Esophagus (tissue), 2 donors: Measurements from ENCODE around the gene MYLK4. TPM values are rescaled to one million over a fixed set of nuclear protein-coding genes. Genes with fewer than 3 reads are reported as not detected.

Experiments used
- H3K27ac ChIP-seq, 2 donors: one replicate each; pipeline ENCODE4 v1.5.1; 2013; ENCODE audit warnings: low read depth in 2 of 2, mild to moderate bottlenecking in 2 of 2, inconsistent platforms in 1 of 2, low read length in 1 of 2, moderate library complexity in 1 of 2
- H3K27me3 ChIP-seq, 2 donors: one replicate each; pipeline ENCODE4 v1.6.1; 2013; ENCODE audit warnings: low read length in 2 of 2, control low read depth in 1 of 2, mild to moderate bottlenecking in 1 of 2; ENCODE audit not compliant: insufficient read depth in 2 of 2, control insufficient read depth in 1 of 2
- H3K36me3 ChIP-seq, 2 donors: one replicate each; pipeline ENCODE4 v1.6.1; 2013; ENCODE audit warnings: low read length in 1 of 2; ENCODE audit not compliant: control insufficient read depth in 2 of 2, insufficient read depth in 2 of 2
- H3K4me1 ChIP-seq, 2 donors: one replicate each; pipeline ENCODE4 v1.6.1; 2013; ENCODE audit warnings: low read length in 1 of 2; ENCODE audit not compliant: control insufficient read depth in 2 of 2, insufficient read depth in 2 of 2
- H3K4me3 ChIP-seq, 2 donors: one replicate each; pipeline ENCODE4 v1.5.1; 2013; ENCODE audit warnings: low read length in 2 of 2, mild to moderate bottlenecking in 2 of 2, low read depth in 1 of 2, moderate library complexity in 1 of 2
- H3K9me3 ChIP-seq, 2 donors: one replicate each; pipeline ENCODE4 v1.6.1; 2013; ENCODE audit warnings: mild to moderate bottlenecking in 2 of 2, low read depth in 1 of 2, low read length in 1 of 2, moderate library complexity in 1 of 2; ENCODE audit not compliant: control insufficient read depth in 2 of 2, insufficient read depth in 1 of 2
- WGBS, 2 donors: extraction: QIAGEN DNeasy Blood & Tissue Kit; methylation state at CpG; one replicate each; pipeline ENCODE4 v1.1.7; 2013; 5-methylcytosine and 5-hydroxymethylcytosine counted together
- polyA plus RNA-seq, 2 donors: library from polyadenylated mRNA; stranded (reverse); fragments of 200-250 nt; gene quantifications; one replicate each; pipeline ENCODE4 v1.2.3, GENCODE V29; 2013
- donor health status: healthy with polysubstance abuse.
- donor health status: Bipolar disorder and iron deficiency.

MYLK4 gene
- polyA plus RNA-seq: under 1 TPM; 0.59 to 0.75 TPM

DNA sequence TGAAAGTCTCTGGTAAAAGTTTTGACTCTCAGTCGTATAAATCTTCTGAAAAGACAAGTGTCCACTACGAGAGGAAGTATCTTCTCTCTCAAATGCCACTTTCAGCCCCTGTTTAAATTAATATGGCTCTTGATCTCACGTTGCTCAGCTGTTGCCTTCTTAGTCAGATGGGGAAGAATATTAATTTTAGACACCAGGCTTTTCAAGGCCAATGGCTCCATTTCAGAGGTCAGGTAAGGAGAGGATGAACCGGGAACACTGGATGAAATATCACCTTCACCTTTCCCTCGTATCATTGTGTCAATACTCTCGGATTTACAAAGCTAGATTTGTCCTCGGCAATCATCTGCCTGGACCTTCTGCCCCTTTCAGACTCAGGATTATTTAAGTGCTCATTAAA is at the start of gene MYLK4:
MYLK4 (minus strand) TSS at position 91 of the 400 bp plus-strand sequence. CDS start 1,628 bp downstream, outside the sequence.
- no peak within 1 kb of the TSS for H3K4me3 ChIP-seq
- no peak within 1 kb of the TSS for H3K27ac ChIP-seq
- H3K36me3 ChIP-seq: no peaks in the 10 kb centered on the region
- no peaks in the 10 kb centered on the region for H3K27me3 ChIP-seq
- H3K4me1 ChIP-seq: no peaks in the 10 kb centered on the region
- 79 to 86% methylated on average over 7 of the region's 7 CpGs for WGBS, 2 donors
- no peaks in the 10 kb centered on the region for H3K9me3 ChIP-seq

DNA sequence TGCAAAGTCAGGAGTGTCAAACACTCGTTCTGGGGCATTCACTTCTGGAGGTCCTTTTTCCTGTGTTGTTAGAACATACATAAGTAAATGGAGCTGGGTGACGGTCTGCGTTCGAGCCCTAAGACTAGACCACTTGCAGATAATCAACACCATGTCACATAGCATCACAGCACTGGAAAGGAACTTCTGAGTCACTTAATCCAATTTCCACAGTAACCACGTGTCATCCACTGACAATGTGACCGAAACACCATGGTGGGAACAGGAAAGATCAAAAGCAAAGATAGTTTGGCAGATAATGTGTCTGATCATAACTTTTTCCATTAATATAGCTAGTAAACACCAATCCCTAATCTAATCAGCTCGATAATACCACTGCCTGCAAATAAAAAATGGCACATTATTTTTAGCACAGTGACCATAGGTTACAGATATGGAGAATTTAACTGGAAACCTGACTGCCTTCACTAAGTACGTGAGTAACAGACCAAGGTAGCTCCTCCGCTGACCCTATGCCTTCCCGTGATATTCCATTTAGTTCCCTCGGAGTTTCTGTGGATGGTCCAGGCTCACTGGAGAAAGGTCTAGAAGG is 49.3 kb upstream of the MYLK4 start:
- H3K27ac ChIP-seq: no peak overlapping the region
- 72 to 80% methylated on average over 11 of the region's 11 CpGs for WGBS, 2 donors
- no peaks in the 10 kb centered on the region for H3K36me3 ChIP-seq
- H3K9me3 ChIP-seq: no peaks in the 10 kb centered on the region
- no peaks in the 10 kb centered on the region for H3K27me3 ChIP-seq
- H3K4me1 ChIP-seq: peaks cover 5% of the 10 kb centered on the region in 2 donors
- no peak overlapping the region for H3K4me3 ChIP-seq

DNA sequence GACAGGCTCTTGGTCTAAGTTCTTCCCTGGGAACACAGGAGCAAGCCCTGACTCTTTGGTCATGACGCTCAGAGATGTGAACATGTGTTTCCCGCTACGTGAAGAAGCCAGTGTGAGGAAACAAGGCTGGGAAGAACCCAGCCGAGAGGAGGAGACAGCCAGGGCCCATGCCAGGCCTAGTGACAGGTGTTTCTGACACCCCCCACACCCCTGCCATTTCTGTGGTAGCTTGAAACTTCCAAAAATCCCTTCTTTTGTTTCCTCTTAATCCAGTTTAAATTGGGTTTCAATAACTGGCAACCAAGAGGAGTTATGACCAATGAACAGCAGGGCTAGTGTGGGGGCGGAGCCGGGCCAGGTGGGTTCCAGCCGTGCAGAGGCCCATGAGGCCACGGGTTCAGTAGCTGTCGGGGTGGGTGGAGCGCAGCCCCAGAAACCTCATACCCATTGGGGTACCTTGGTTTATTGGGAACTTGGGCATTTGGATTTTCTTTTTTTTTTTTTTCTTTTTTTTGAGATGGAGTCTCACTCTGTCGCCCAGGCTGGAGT is 47.9 kb upstream of the MYLK4 start:
- Histone ChIP-seq H3K4me3 (no peak overlapping the region), H3K36me3 (no peaks in the 10 kb centered on the region), H3K4me1 (peaks cover 5% of the 10 kb centered on the region in 2 donors), H3K27me3 (no peaks in the 10 kb centered on the region), H3K9me3 (no peaks in the 10 kb centered on the region), H3K27ac (peak overlapping the region in 1 of 2 donors; percentile 82)
- 78 to 81% methylated on average over 11 of the region's 11 CpGs for WGBS, 2 donors

DNA sequence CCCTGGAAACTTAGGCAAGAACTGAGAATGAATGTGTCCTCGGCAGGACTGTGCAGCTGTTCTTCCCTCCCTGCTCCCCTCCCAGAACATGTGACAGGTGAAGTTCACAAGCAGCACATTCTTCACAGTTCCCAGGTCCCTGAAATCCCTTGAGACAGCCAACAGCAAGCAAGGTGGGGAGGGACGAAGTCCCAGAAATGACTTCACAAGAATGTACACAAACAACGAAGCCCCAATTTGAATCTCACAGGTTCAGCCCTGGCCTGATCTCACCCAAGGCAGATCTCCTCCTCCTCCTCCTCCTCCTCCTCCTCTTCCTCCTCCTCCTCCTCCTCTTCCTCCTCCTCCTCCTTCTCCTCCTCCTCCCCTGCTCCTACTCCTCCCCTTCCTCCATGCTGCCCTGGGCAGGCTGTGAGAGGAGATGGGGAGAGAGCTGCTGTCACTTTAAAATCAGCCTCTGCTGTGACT is 46.9 kb upstream of the MYLK4 start:
- H3K36me3 ChIP-seq: no peaks in the 10 kb centered on the region
- no peak overlapping the region for H3K4me3 ChIP-seq
- H3K27me3 ChIP-seq: no peaks in the 10 kb centered on the region
- H3K4me1 ChIP-seq: peaks cover 7 to 9% of the 10 kb centered on the region in 2 donors
- peak overlapping the region in 1 of 2 donors; percentile 74 for H3K27ac ChIP-seq
- no peaks in the 10 kb centered on the region for H3K9me3 ChIP-seq
- WGBS, 2 donors: 31 to 38% methylated on average over 3 of the region's 3 CpGs

DNA sequence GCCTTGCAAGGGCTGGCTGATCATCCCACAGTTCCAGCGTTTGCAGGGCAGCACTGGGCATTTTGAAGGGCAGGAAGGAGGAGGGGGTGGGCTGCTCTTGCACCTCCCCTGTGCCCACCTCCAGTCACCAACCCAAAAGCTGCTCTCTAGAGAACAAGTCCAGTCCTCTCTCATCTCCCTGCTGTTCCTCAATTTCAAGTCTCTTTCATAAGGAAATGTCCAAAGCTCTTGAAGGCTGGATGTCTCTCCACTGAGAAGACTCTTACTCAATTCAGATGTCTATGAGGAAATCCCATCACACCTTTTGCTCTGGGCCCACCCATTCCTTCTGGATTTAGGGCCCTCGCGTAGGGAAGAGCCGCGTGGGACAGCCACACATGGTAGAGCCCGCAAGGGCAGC is 46.1 kb upstream of the MYLK4 start:
- no peaks in the 10 kb centered on the region for H3K27me3 ChIP-seq
- peaks cover 10 to 11% of the 10 kb centered on the region in 2 donors for H3K4me1 ChIP-seq
- H3K36me3 ChIP-seq: no peaks in the 10 kb centered on the region
- H3K27ac ChIP-seq: peak overlapping the region in 1 of 2 donors; percentile 74
- no peaks in the 10 kb centered on the region for H3K9me3 ChIP-seq
- WGBS, 2 donors: 71 to 75% methylated on average over 6 of the region's 6 CpGs
- H3K4me3 ChIP-seq: no peak overlapping the region

DNA sequence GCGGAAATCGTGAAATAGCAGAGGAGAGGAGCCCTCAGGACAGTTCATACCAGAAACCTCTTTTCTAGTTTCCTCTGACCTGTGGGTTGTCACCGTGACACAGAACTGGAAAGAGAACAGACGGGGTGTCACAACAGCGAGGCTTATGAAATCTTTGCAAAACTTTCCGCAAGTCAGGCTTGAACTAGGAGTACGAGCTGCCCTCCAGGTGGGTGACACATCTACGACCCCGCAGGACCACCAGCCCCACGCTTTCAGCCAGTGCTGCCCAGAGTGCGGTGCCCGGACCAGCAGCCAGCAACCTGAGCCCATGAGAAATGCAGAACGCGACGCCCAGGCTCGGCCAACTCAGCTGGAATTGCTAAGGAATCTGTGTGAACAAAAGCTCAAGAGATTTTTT is 45.2 kb upstream of the MYLK4 start:
- WGBS, 2 donors: 90 to 93% methylated on average over 16 of the region's 16 CpGs
- H3K4me1 ChIP-seq: peaks cover 10 to 11% of the 10 kb centered on the region in 2 donors
- H3K36me3 ChIP-seq: no peaks in the 10 kb centered on the region
- H3K27ac ChIP-seq: no peak overlapping the region
- no peaks in the 10 kb centered on the region for H3K27me3 ChIP-seq
- H3K9me3 ChIP-seq: no peaks in the 10 kb centered on the region
- H3K4me3 ChIP-seq: no peak overlapping the region

DNA sequence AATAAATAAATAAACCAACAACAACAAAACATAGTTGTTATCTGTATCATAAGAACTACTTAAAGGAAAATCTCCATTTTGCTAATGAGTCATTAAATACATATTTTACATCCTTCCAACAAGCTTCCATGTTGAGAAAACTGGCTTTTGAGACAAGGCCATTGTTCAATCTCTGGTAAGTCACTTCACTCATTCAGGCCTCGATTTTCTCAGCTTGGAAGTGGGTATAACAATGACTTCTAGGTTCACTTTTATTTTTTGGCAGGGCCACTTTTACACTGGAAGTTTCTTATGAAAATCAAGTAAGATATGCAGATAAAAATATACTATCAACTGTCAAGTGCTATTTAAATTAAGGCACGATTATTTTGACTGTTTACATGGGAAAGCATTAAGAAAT is 44.4 kb upstream of the MYLK4 start:
- peaks cover 11 to 12% of the 10 kb centered on the region in 2 donors for H3K4me1 ChIP-seq
- H3K27ac ChIP-seq: no peak overlapping the region
- no peaks in the 10 kb centered on the region for H3K36me3 ChIP-seq
- WGBS, 2 donors: 76 to 81% methylated on average over 2 of the region's 2 CpGs
- no peaks in the 10 kb centered on the region for H3K27me3 ChIP-seq
- H3K4me3 ChIP-seq: no peak overlapping the region
- H3K9me3 ChIP-seq: no peaks in the 10 kb centered on the region

DNA sequence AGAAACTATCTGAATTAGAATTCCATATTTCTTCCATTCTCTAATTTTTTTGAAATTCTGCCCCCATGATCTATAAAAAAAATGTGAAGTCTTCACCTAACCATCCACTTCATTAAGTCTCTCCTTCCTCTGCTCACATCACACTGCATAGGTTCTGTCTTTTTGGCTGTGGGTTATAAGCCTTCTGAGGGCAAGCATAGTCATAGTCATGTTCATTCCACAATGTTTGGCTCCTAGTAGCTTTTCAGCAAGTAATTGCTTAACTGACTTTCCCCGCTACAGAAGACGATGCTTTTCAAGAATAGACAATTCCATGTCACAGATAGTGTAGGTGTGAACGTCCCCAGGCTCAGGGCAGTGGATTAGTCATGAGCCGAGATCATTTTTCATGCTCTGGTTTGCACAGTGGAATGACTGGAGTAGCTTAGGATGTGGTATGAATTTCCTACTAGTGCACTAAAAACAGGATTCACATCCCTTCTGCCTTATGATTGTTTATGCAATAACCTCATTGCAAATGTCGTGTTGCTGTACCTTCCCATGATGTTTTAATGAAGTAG is 43.5 kb upstream of the MYLK4 start:
- Histone ChIP-seq H3K4me1 (peaks cover 11 to 12% of the 10 kb centered on the region in 2 donors), H3K4me3 (no peak overlapping the region), H3K9me3 (no peaks in the 10 kb centered on the region), H3K36me3 (no peaks in the 10 kb centered on the region), H3K27me3 (no peaks in the 10 kb centered on the region), H3K27ac (peak overlapping the region; percentile 80 to 88)
- 54 to 73% methylated on average over 5 of the region's 5 CpGs for WGBS, 2 donors

DNA sequence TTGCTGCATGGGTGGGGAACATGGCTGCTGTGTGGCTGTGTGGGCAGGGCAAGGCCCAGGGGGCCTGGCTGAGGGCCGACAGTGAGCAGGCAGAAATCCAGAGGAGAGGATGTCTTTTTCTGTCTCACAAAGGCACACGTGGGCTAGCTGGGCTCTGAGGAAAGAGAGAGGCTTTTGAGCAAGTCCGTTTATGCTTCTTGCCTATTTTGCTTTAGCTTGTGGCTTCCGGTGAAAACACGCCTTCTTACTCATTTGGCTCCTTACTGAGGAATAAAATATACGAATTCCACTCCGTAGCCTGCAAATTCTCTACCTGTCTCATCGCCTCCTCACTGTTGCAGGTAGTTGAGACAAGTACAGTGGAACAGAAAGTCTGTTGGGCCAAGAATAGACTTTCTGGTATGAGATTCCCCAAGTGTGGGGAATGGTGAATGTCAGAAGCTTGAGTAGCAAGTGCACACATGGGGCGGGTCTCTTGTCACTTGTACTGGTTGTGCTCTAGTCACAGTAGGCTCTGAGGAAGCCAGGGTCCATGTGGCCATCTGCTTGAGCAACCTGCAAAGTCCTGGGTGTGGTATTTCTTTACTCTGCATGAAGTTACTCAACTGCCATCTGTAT is 42.9 kb upstream of the MYLK4 start:
- H3K9me3 ChIP-seq: no peaks in the 10 kb centered on the region
- peaks cover 11 to 12% of the 10 kb centered on the region in 2 donors for H3K4me1 ChIP-seq
- 41 to 42% methylated on average over 9 of the region's 9 CpGs for WGBS, 2 donors
- H3K27me3 ChIP-seq: no peaks in the 10 kb centered on the region
- H3K36me3 ChIP-seq: peaks cover 0 to 3% of the 10 kb centered on the region in 2 donors
- H3K4me3 ChIP-seq: no peak overlapping the region
- peak overlapping the region; percentile 80 to 88 for H3K27ac ChIP-seq
